Kidney (tissue), 14 donors: ENCODE data around the gene GTPBP2. TPM values are rescaled to one million over a fixed set of nuclear protein-coding genes. Genes with fewer than 3 reads are reported as not detected.
A peak's percentile ranks its signal among the peaks of the same experiment; 100 is the strongest.

Experiments used
- DNase-seq, 5 donors: peaks; one replicate each; pipeline ENCODE4 v3.0.0-alpha.2; 2013 to 2020
- FAIRE-seq: peaks from 2 replicates; lab custom pipeline; 2012; peaks lifted over from hg19 to GRCh38; lab: Jason Lieb, UNC
- H3K27ac ChIP-seq, 2 donors: one replicate each; pipeline ENCODE4 v1.7.0; 2013; ENCODE audit warnings: low read depth in 2 of 2, low read length in 2 of 2, inconsistent platforms in 1 of 2
- H3K27me3 ChIP-seq: one replicate; pipeline ENCODE4 v1.7.1; 2013; ENCODE audit warnings: low read length, inconsistent platforms; ENCODE audit not compliant: control insufficient read depth, insufficient read depth
- H3K36me3 ChIP-seq, 3 donors: one replicate each; pipeline versions ENCODE4 v1.7.0 to v1.7.1; 2013; ENCODE audit warnings: low read length in 3 of 3, control low read depth in 1 of 3, inconsistent platforms in 1 of 3; ENCODE audit not compliant: insufficient read depth in 3 of 3, control insufficient read depth in 2 of 3
- H3K4me1 ChIP-seq, 3 donors: one replicate each; pipeline versions ENCODE4 v1.7.0 to v1.7.1; 2013; ENCODE audit warnings: low read length in 3 of 3, inconsistent platforms in 1 of 3, low read depth in 1 of 3; ENCODE audit not compliant: control insufficient read depth in 2 of 3, insufficient read depth in 2 of 3
- H3K4me3 ChIP-seq, 3 donors: one replicate each; pipeline versions ENCODE4 v1.7.0 to v1.8.1; 2013; ENCODE audit warnings: low read length in 3 of 3, control low read depth in 1 of 3, inconsistent platforms in 1 of 3
- H3K9ac ChIP-seq, 3 donors: one replicate each; pipeline versions ENCODE4 v1.7.0 to v1.7.1; 2013; ENCODE audit warnings: low read length in 3 of 3, control low read depth in 1 of 3, inconsistent platforms in 1 of 3
- H3K9me3 ChIP-seq, 3 donors: one replicate each; pipeline versions ENCODE4 v1.7.0 to v1.7.1; 2013; ENCODE audit warnings: low read length in 3 of 3, control low read depth in 1 of 3, inconsistent platforms in 1 of 3; ENCODE audit not compliant: control insufficient read depth in 2 of 3, insufficient read depth in 1 of 3
- intact Hi-C: fragments of 100-400 bp; cut with DNase I; formaldehyde crosslinking; loops from one replicate; pipeline ENCODE4 v1.11.1; 2022
- polyA plus RNA-seq: library from polyadenylated mRNA; stranded (reverse); fragments of 350-450 nt; fragmentation: Illumina TruSeq; extraction: RNeasy Lipid Tissue Mini Kit (QIAGEN cat#74804); gene quantifications from one replicate; pipeline ENCODE4 v1.2.3, GENCODE V29; 2014; ENCODE audit warnings: low read depth, low replicate concordance; ENCODE audit not compliant: insufficient read depth
- total RNA-seq: library from RNA; stranded (reverse); fragmentation: NEBNext Ultra II Directional; extraction: Animal tissue kit (Norgen Biotek cat#: 25700); gene quantifications from one replicate; pipeline ENCODE4 v1.2.1, GENCODE V29; 2021
- TF ChIP-seq, protein P1 (sequence below): IDR thresholded peaks from 3 replicates; pipeline ENCODE4 v1.5.1; 2012; ENCODE audit warnings: mild to moderate bottlenecking, moderate library complexity, borderline replicate concordance; ENCODE audit not compliant: insufficient read depth; ENCODE audit errors: extremely low read depth
- donor health status: control.
- donor health status: control.
- donor health status: control.
- donor health status: control.
- donor health status: control.
- donor health status: DM: yes; HTN: yes; CAD: no.
- donor health status: Normal renal cell carcinoma (clear cell type).

Gene GTPBP2
- total and polyA plus RNA-seq, 2 donors from 2014 or later, result 19.7 to 64.6 TPM

DNA sequence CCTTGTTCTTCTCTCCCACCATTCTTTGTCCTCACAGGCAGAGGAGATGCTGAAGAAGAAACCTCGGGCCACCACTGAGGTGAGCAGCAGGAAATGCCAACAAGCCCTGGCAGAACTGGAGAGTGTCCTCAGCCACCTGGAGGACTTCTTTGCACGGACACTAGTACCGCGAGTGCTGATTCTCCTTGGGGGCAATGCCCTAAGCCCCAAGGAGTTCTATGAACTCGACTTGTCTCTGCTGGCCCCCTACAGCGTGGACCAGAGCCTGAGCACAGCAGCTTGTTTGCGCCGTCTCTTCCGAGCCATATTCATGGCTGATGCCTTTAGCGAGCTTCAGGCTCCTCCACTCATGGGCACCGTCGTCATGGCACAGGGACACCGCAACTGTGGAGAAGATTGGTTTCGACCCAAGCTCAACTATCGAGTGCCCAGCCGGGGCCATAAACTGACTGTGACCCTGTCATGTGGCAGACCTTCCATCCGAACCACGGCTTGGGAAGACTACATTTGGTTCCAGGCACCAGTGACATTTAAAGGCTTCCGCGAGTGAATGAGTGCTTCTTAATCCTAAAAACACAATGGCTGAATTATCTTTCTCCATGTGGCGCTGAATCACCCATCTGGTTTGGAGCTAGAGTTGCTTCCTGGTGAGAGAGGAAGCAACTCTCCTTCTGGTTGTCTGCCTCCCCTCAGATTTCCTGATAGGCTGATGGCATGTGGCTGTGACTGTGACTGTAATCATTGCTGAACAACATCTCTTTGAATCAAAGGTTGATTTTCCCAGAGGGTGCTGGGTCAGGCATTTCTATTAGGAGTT lies 11.1 kb upstream of the GTPBP2 start:
- intact Hi-C loops, result no loop called here
- no peak for FAIRE-seq
- TF ChIP-seq, protein P1, sequence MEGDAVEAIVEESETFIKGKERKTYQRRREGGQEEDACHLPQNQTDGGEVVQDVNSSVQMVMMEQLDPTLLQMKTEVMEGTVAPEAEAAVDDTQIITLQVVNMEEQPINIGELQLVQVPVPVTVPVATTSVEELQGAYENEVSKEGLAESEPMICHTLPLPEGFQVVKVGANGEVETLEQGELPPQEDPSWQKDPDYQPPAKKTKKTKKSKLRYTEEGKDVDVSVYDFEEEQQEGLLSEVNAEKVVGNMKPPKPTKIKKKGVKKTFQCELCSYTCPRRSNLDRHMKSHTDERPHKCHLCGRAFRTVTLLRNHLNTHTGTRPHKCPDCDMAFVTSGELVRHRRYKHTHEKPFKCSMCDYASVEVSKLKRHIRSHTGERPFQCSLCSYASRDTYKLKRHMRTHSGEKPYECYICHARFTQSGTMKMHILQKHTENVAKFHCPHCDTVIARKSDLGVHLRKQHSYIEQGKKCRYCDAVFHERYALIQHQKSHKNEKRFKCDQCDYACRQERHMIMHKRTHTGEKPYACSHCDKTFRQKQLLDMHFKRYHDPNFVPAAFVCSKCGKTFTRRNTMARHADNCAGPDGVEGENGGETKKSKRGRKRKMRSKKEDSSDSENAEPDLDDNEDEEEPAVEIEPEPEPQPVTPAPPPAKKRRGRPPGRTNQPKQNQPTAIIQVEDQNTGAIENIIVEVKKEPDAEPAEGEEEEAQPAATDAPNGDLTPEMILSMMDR, result no peak
- Histone ChIP-seq H3K9ac (no peak overlapping the region), H3K36me3 (peaks cover 5 to 20% (median 5%) of the 10 kb centered on the region in 3 donors), H3K4me1 (peaks cover 0 to 4% (median 0%) of the 10 kb centered on the region in 3 donors), H3K27ac (no peak overlapping the region), H3K9me3 (no peaks in the 10 kb centered on the region), H3K4me3 (no peak overlapping the region), H3K27me3 (no peaks in the 10 kb centered on the region)
- no peak for DNase-seq

GRCh38 chr6:43636308-43636659 lies 7.2 kb upstream of the GTPBP2 start:
- no peak for FAIRE-seq
- H3K27me3 ChIP-seq, result no peaks in the 10 kb centered on the region
- TF ChIP-seq, protein P1, result no peak
- H3K9ac ChIP-seq, result peak overlapping the region; percentile 90 to 96 (median 93)
- H3K4me3 ChIP-seq, result peak overlapping the region; percentile 95 to 98 (median 98)
- no peaks in the 10 kb centered on the region for H3K9me3 ChIP-seq
- intact Hi-C loops, result no loop called here
- peaks cover 3 to 17% (median 3%) of the 10 kb centered on the region in 3 donors for H3K36me3 ChIP-seq
- peak in 1 of 5 donors; percentile 33 for DNase-seq
- peak overlapping the region in 1 of 2 donors; percentile 77 for H3K27ac ChIP-seq
- H3K4me1 ChIP-seq, result peaks cover 0 to 4% (median 0%) of the 10 kb centered on the region in 3 donors

DNA sequence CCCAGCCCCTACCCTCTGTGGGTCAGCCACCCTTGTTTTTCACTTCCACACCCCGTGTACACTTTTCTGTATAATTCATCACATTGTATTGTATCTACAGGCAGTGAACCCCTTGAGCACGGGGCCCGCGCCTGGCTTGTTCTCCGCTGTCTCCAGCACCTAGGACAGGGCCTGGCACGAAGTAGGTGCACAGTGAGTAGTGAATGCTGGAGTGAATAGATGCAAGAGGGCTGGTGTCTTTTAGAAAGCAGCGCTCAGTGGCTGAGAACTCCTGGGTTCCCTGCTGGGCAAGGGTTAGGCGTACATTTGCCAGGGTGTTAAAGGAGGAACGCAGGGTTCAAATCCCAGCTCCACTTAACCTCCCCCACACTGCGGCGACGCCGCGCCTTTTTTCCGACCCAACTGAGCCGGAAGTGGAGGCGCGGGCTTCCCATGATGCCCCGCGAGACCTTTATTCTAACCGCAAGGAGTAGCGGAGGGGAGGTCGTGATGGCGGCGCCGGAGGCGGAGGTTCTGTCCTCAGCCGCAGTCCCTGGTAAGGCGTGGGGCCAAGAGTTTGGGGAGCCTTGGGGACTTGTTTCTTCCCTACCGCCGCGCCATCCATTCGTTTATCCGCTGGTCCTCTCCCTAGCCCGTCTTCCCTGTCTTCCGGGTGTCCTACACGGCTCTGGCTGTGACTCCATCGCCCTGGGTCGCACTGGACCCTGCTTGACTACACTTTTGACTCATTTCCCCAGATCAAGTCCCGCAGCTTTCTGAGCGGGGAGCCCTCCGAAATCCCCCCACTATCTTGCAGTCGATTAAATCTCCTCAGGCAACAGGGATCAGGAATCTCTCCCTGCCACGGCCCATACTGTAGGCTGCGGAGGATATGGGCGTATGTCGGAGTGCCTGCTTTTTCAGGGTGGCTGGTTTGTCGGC lies 6.6 kb upstream of the GTPBP2 start, which contains the start of gene MAD2L1BP:
TSS of gene MAD2L1BP (plus strand) at position 454 of the 921 bp plus-strand sequence. CDS start at position 490, 36 bp downstream.
- intact Hi-C loops, result no loop called here
- TF ChIP-seq, protein P1, result no peak
- H3K9me3 ChIP-seq, result no peaks in the 10 kb centered on the region
- H3K4me1 ChIP-seq, result peaks cover 0 to 4% (median 0%) of the 10 kb centered on the region in 3 donors
- H3K36me3 ChIP-seq, result peaks cover 2 to 14% (median 2%) of the 10 kb centered on the region in 3 donors
- FAIRE-seq (no peak), DNase-seq (peak; percentile 85 to 94 (median 91))
- H3K9ac ChIP-seq, result peak within 1 kb of the TSS; percentile 90 to 96 (median 93)
- H3K27me3 ChIP-seq, result no peaks in the 10 kb centered on the region
- peak within 1 kb of the TSS; percentile 95 to 98 (median 98) for H3K4me3 ChIP-seq
- H3K27ac ChIP-seq, result peak within 1 kb of the TSS; percentile 58 to 77
